Stimulated activated memory B cell treated with anti-CD40 and anti-IgM and Interleukin-4, amounts not matched to agents 10 μg/mL and 1 μg/mL and 100 μg/mL, for 72 hours (primary cell): Measurements from ENCODE around the gene CYB5RL.

Source experiments
- ATAC-seq: fragments of 150-1000 bp; cut with Tn5 transposase; 2 replicates; pipeline ENCODE4 v1.10.0; 2021
- H3K27ac Mint-ChIP-seq: one replicate; pipeline ENCODE4 v1.8.0; 2022; ENCODE audit warnings: mild to moderate bottlenecking, mixed read lengths
- H3K27me3 Mint-ChIP-seq: one replicate; pipeline ENCODE4 v1.8.0; 2022; ENCODE audit warnings: mixed read lengths
- H3K36me3 Mint-ChIP-seq: one replicate; pipeline ENCODE4 v1.8.0; 2022; ENCODE audit warnings: mixed read lengths
- H3K4me1 Mint-ChIP-seq: one replicate; pipeline ENCODE4 v1.8.0; 2022; ENCODE audit warnings: mixed read lengths
- H3K4me3 Mint-ChIP-seq: one replicate; pipeline ENCODE4 v1.8.0; 2022; ENCODE audit warnings: mild to moderate bottlenecking, moderate library complexity, mixed read lengths
- H3K9me3 Mint-ChIP-seq: one replicate; pipeline ENCODE4 v1.8.0; 2022; ENCODE audit warnings: mixed read lengths

Gene CYB5RL

GRCh38 chr1:54161495-54162168 is 38.2 kb downstream of the CYB5RL start:
- Mint-ChIP-seq H3K27me3 (no peaks in the 10 kb centered on the region), H3K4me1 (no peaks in the 10 kb centered on the region), H3K9me3 (no peaks in the 10 kb centered on the region), H3K4me3 (no peak overlapping the region), H3K36me3 (no peaks in the 10 kb centered on the region), H3K27ac (no peak overlapping the region)
- no peak for ATAC-seq

GRCh38 chr1:54160351-54160750 is 39.5 kb downstream of the CYB5RL start:
- H3K9me3 Mint-ChIP-seq: no peaks in the 10 kb centered on the region
- H3K27me3 Mint-ChIP-seq: no peaks in the 10 kb centered on the region
- no peak for ATAC-seq
- H3K27ac Mint-ChIP-seq: no peak overlapping the region
- H3K4me1 Mint-ChIP-seq: no peaks in the 10 kb centered on the region
- H3K4me3 Mint-ChIP-seq: no peak overlapping the region
- H3K36me3 Mint-ChIP-seq: no peaks in the 10 kb centered on the region

GRCh38 chr1:54159733-54160316 is 40.0 kb downstream of the CYB5RL start:
- no peaks in the 10 kb centered on the region for H3K27me3 Mint-ChIP-seq
- no peaks in the 10 kb centered on the region for H3K4me1 Mint-ChIP-seq
- no peaks in the 10 kb centered on the region for H3K36me3 Mint-ChIP-seq
- H3K9me3 Mint-ChIP-seq: no peaks in the 10 kb centered on the region
- ATAC-seq: peak; percentile 18
- no peak overlapping the region for H3K4me3 Mint-ChIP-seq
- H3K27ac Mint-ChIP-seq: no peak overlapping the region

- Mint-ChIP-seq H3K27me3 (no peaks in the 10 kb centered on the region), H3K4me1 (no peaks in the 10 kb centered on the region), H3K4me3 (no peak overlapping the region), H3K36me3 (no peaks in the 10 kb centered on the region), H3K27ac (no peak overlapping the region), H3K9me3 (no peaks in the 10 kb centered on the region)
- ATAC-seq: no peak
Measured at GRCh38 chr1:54158071-54158470, 41.8 kb downstream of the CYB5RL start.

GRCh38 chr1:54157401-54157800 is 42.4 kb downstream of the CYB5RL start:
- H3K27me3 Mint-ChIP-seq: no peaks in the 10 kb centered on the region
- no peaks in the 10 kb centered on the region for H3K4me1 Mint-ChIP-seq
- no peaks in the 10 kb centered on the region for H3K9me3 Mint-ChIP-seq
- no peak overlapping the region for H3K4me3 Mint-ChIP-seq
- ATAC-seq: no peak
- H3K36me3 Mint-ChIP-seq: no peaks in the 10 kb centered on the region
- H3K27ac Mint-ChIP-seq: no peak overlapping the region

- no peak overlapping the region for H3K27ac Mint-ChIP-seq
- H3K4me1 Mint-ChIP-seq: no peaks in the 10 kb centered on the region
- ATAC-seq: no peak
- H3K9me3 Mint-ChIP-seq: no peaks in the 10 kb centered on the region
- no peak overlapping the region for H3K4me3 Mint-ChIP-seq
- no peaks in the 10 kb centered on the region for H3K27me3 Mint-ChIP-seq
- H3K36me3 Mint-ChIP-seq: no peaks in the 10 kb centered on the region
Measured at GRCh38 chr1:54156986-54157385, 42.8 kb downstream of the CYB5RL start.

GRCh38 chr1:54156201-54156600 is 43.6 kb downstream of the CYB5RL start:
- no peaks in the 10 kb centered on the region for H3K36me3 Mint-ChIP-seq
- H3K27me3 Mint-ChIP-seq: no peaks in the 10 kb centered on the region
- ATAC-seq: no peak
- no peaks in the 10 kb centered on the region for H3K9me3 Mint-ChIP-seq
- H3K4me1 Mint-ChIP-seq: no peaks in the 10 kb centered on the region
- no peak overlapping the region for H3K4me3 Mint-ChIP-seq
- H3K27ac Mint-ChIP-seq: no peak overlapping the region

GRCh38 chr1:54153535-54154439 is 46.0 kb downstream of the CYB5RL start:
- H3K9me3 Mint-ChIP-seq: no peaks in the 10 kb centered on the region
- H3K27ac Mint-ChIP-seq: no peak overlapping the region
- no peaks in the 10 kb centered on the region for H3K4me1 Mint-ChIP-seq
- no peak for ATAC-seq
- no peaks in the 10 kb centered on the region for H3K27me3 Mint-ChIP-seq
- no peak overlapping the region for H3K4me3 Mint-ChIP-seq
- no peaks in the 10 kb centered on the region for H3K36me3 Mint-ChIP-seq

GRCh38 chr1:54152696-54153095 is 47.1 kb downstream of the CYB5RL start, which contains the start of gene CDCP2:
TSS of gene CDCP2 (minus strand) at chr1:54153000. CDS start at chr1:54152922, 78 bp downstream.
- Mint-ChIP-seq H3K4me1 (no peaks in the 10 kb centered on the region), H3K36me3 (no peaks in the 10 kb centered on the region), H3K27me3 (no peaks in the 10 kb centered on the region), H3K4me3 (no peak within 1 kb of the TSS), H3K27ac (no peak within 1 kb of the TSS), H3K9me3 (no peaks in the 10 kb centered on the region)
- ATAC-seq: no peak

- Mint-ChIP-seq H3K4me3 (no peak overlapping the region), H3K27ac (no peak overlapping the region), H3K4me1 (no peaks in the 10 kb centered on the region), H3K36me3 (no peaks in the 10 kb centered on the region), H3K27me3 (no peaks in the 10 kb centered on the region), H3K9me3 (no peaks in the 10 kb centered on the region)
- no peak for ATAC-seq
Measured at GRCh38 chr1:54151013-54151412, 48.8 kb downstream of the CYB5RL start.
